Ovary (tissue), 9 donors: ENCODE measurements around the gene EYS. TPM values are rescaled to one million over a fixed set of nuclear protein-coding genes. Genes with fewer than 3 reads are reported as not detected.
"Not testable (repeated sequence)": the region's sequence is repeated elsewhere in the genome, so short reads cannot be mapped to it uniquely, and the experiment has no call there.

Source experiments
- DNase-seq, 5 donors: peaks; one replicate each; pipeline ENCODE4 v3.0.0-alpha.2; 2019 to 2020
- H3K27ac ChIP-seq, 2 donors: fragments of 200-600 bp; one replicate each; pipeline versions ENCODE4 v1.5.1 to v1.8.0; 2019 to 2022
- H3K27me3 ChIP-seq: fragments of 200-600 bp; one replicate; pipeline ENCODE4 v1.8.0; 2022
- H3K36me3 ChIP-seq: fragments of 200-600 bp; sonication (generic); one replicate; pipeline ENCODE4 v1.5.1; 2019
- H3K4me1 ChIP-seq: one replicate; pipeline ENCODE4 v1.8.1; 2013; ENCODE audit warnings: mild to moderate bottlenecking, moderate library complexity; ENCODE audit not compliant: insufficient read depth
- H3K4me3 ChIP-seq: fragments of 200-600 bp; sonication (generic); one replicate; pipeline ENCODE4 v1.5.1; 2017
- H3K9me3 ChIP-seq, 2 donors: fragments of 200-600 bp in 1 of 2; sonication (generic) in 1 of 2; one replicate each; pipeline versions ENCODE4 v1.5.1 to v1.8.1; 2013 to 2019; ENCODE audit warnings: mild to moderate bottlenecking in 1 of 2, moderate library complexity in 1 of 2
- CTCF ChIP-seq, 3 donors: fragments of 450-650 bp in 2 of 3; fragments of 200-600 bp in 1 of 3; IDR thresholded peaks; one replicate each; pipeline versions ENCODE4 v1.5.1 to v1.8.0; 2016 to 2022; ENCODE audit warnings: antibody characterized with exemption in 3 of 3, mild to moderate bottlenecking in 1 of 3
- EP300 ChIP-seq: sonication (generic); formaldehyde crosslinking; IDR thresholded peaks from one replicate; pipeline ENCODE4 v1.6.1; 2017; ENCODE audit warnings: antibody characterized with exemption
- POLR2A ChIP-seq: fragments of 450-650 bp; IDR thresholded peaks from one replicate; pipeline ENCODE4 v1.6.1; 2017; ENCODE audit warnings: antibody characterized with exemption, mild to moderate bottlenecking, moderate library complexity
- WGBS, 3 donors: extraction: QIAGEN DNeasy Blood & Tissue Kit in 1 of 3; methylation state at CpG; one replicate each; pipeline versions ENCODE4 v1.1.5 to v1.1.7; 2013 to 2017; 5-methylcytosine and 5-hydroxymethylcytosine counted together
- intact Hi-C, 4 donors: fragments of 100-400 bp; cut with DNase I; formaldehyde crosslinking; loops; one replicate each; pipeline versions ENCODE4 v1.11.0 to v1.15.1; 2022 to 2023
- polyA plus RNA-seq, 2 donors: library from polyadenylated mRNA; stranded (reverse); fragments of 200-250 nt in 1 of 2; fragments of 350-450 nt in 1 of 2; fragmentation: Illumina TruSeq in 1 of 2; extraction: RNeasy Lipid Tissue Mini Kit (QIAGEN cat#74804) in 1 of 2; gene quantifications; one replicate each; pipeline ENCODE4 v1.2.3, GENCODE V29; 2013 to 2014
- total RNA-seq, 7 donors: library from RNA; depleted of rRNA in 2 of 7; stranded (reverse); fragments of >200 nt in 2 of 7; fragmentation: NEBNext Ultra II Directional in 3 of 7; extraction: Animal tissue kit (Norgen Biotek cat#: 25700) in 3 of 7; gene quantifications; one replicate each; pipeline versions ENCODE4 v1.1.0 to v1.2.4, GENCODE V29; 2016 to 2023
- donor health status: DM: no; HTN: no; CAD: no; lungs with moderate emphysema.
- donor health status: DM: no; HTN: no; CAD: no.
- donor health status: Bipolar disorder and iron deficiency.
- donor health status: DM: yes; HTN: yes; CAD: no.
- donor health status: DM: no; HTN: no; CAD: no.
- donor health status: DM: yes; HTN: yes; CAD: no.

EYS gene
- total and polyA plus RNA-seq, 9 donors = under 0.01 to 0.03 (median 0.01) TPM; not detected in 6

DNA sequence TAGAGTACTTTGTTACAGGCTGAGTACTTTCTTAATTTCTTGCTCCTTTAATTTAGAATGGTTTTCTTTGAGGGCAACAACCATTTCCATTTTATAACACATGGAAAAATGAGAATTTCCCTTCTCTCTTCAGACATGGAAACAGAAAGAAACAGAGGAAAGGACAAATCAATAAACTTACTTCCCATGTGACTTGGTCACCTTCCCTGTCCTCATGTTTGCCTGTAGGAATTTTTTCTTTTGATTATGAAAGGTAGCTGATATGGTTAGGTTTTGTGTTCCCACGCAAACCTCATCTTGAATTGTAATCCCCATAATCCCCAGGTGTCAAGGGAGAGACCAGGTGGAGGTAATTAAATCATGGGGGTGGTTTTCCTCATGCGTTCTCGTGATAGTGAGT lies 1901.7 kb downstream of the EYS start:
- no peak overlapping the region for H3K27ac ChIP-seq
- 84 to 95% (median 87%) methylated on average over 3 of the region's 3 CpGs for WGBS, 3 donors
- H3K9me3 ChIP-seq = no peaks in the 10 kb centered on the region
- DNase-seq = no peak
- H3K4me1 ChIP-seq = no peaks in the 10 kb centered on the region
- intact Hi-C loops = no loop called here
- TF ChIP-seq POLR2A = no peak
- no peak for TF ChIP-seq CTCF (IDR thresholded peaks at IDR 0.05)
- no peak for TF ChIP-seq EP300
- no peaks in the 10 kb centered on the region for H3K36me3 ChIP-seq
- H3K4me3 ChIP-seq = no peak overlapping the region
- H3K27me3 ChIP-seq = no peaks in the 10 kb centered on the region

DNA sequence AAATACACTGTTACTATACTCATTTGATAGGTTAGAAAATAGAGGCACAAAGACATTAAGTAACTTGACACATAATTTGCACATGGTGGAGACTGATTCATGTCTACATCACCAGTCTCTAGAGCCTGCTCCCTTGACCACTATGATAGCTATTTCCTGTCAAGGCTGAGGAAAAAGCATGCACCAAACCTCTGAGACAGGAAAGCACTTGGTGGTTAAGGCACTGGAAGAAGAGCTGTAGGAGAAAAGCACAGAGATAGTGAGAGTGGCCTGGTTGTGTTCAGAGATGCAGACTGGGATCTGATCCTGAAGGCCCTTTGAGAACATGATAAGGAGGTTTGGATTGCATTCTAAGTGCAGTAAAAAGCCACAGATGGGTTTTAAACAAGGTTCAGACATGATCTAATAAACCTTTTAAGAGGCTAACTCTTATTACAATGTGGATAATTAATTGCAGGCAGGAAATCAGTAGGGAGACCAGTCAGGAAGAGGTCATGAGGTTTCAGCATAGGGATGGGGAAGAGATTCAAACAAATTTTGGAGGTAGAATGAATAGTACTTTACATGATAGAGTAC lies 1902.6 kb downstream of the EYS start:
- no peak for DNase-seq
- Histone ChIP-seq H3K27ac (no peak overlapping the region), H3K27me3 (no peaks in the 10 kb centered on the region), H3K9me3 (no peaks in the 10 kb centered on the region), H3K36me3 (no peaks in the 10 kb centered on the region), H3K4me3 (no peak overlapping the region), H3K4me1 (no peaks in the 10 kb centered on the region)
- intact Hi-C loops = no loop called here
- TF ChIP-seq POLR2A = no peak
- TF ChIP-seq CTCF (IDR thresholded peaks at IDR 0.05) = no peak
- no peak for TF ChIP-seq EP300

- Histone ChIP-seq H3K27ac (no peak overlapping the region), H3K36me3 (no peaks in the 10 kb centered on the region), H3K9me3 (no peaks in the 10 kb centered on the region), H3K4me3 (no peak overlapping the region), H3K27me3 (no peaks in the 10 kb centered on the region), H3K4me1 (no peaks in the 10 kb centered on the region)
- TF ChIP-seq POLR2A (no peak), EP300 (no peak), CTCF (IDR thresholded peaks at IDR 0.05) (no peak)
- DNase-seq = no peak
- WGBS, 3 donors = 90 to 97% (median 93%) methylated on average over 2 of the region's 2 CpGs
- intact Hi-C loops = no loop called here
These were observed 1903.7 kb downstream of the EYS start for GRCh38 chr6:63803371-63803770.

DNA sequence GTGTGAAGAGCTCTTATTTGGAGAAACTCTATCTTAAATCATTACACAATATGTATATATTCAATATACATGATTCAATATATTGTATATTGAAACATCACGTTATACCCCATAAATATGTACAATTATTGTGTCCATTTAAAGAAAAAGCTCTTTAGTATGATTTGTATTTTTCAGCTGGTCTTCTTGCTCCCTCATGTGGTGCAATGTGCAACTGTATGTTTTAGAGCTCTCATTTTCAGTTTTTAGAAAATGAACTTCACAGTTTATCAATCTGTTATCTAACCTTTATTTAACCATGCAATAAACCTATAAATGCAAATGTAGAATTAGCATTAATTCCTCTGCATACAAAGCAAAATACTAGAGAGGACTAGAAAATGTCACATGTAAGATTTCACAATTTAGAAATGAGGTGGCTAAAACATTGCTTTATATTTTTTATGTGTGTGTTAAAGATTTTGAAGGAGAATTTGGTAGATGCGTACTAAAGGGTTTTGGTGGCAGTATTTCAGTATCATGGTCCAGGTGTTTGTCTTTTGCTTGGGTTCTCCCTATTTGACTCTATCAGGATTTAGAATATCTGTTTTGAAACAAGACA lies 1904.3 kb downstream of the EYS start:
- Histone ChIP-seq H3K36me3 (no peaks in the 10 kb centered on the region), H3K4me3 (no peak overlapping the region), H3K4me1 (no peaks in the 10 kb centered on the region), H3K9me3 (no peaks in the 10 kb centered on the region), H3K27me3 (no peaks in the 10 kb centered on the region), H3K27ac (no peak overlapping the region)
- 34 to 42% (median 36%) methylated on average over 2 of the region's 2 CpGs for WGBS, 3 donors
- intact Hi-C loops = no loop called here
- DNase-seq = no peak
- no peak for TF ChIP-seq POLR2A
- TF ChIP-seq CTCF (IDR thresholded peaks at IDR 0.05) = no peak
- TF ChIP-seq EP300 = no peak

- H3K36me3 ChIP-seq, H3K9me3 ChIP-seq, H3K4me1 ChIP-seq, DNase-seq, H3K27ac ChIP-seq, H3K4me3 ChIP-seq, intact Hi-C loops, H3K27me3 ChIP-seq: not testable (repeated sequence)
- 87 to 90% (median 89%) methylated on average over 7 of the region's 7 CpGs for WGBS, 3 donors
These were observed 1906.6 kb downstream of the EYS start for GRCh38 chr6:63800386-63800785.
